GM23338 (cell line): Measurements from ENCODE around the gene CLDN1. TPM values are rescaled to one million over a fixed set of nuclear protein-coding genes. Genes with fewer than 3 reads are reported as not detected.

Experiments
- ATAC-seq: fragments of 200-7000 bp; cut with Tn5 transposase; 3 replicates; pipeline ENCODE4 v1.9.1; 2020
- DNase-seq: peaks from one replicate; pipeline ENCODE4 v3.0.0-alpha.2; 2015; ENCODE audit warnings: low spot score
- H2AFZ ChIP-seq: fragments of 200-600 bp; sonication (generic); 2 replicates; pipeline ENCODE4 v1.8.0; 2016; ENCODE audit warnings: antibody characterized with exemption, mild to moderate bottlenecking, moderate library complexity
- H3F3A ChIP-seq: fragments of 200-600 bp; sonication (generic); replicated peaks from 2 replicates; pipeline ENCODE4 v1.8.0; 2017; ENCODE audit warnings: antibody characterized with exemption, mixed run types, low read depth
- H3K27ac ChIP-seq: fragments of 200-600 bp; sonication (generic); 2 replicates; pipeline ENCODE4 v1.6.1; 2016; ENCODE audit warnings: low read depth
- H3K27me3 ChIP-seq: fragments of 200-600 bp; sonication (generic); 2 replicates; pipeline ENCODE4 v1.8.0; 2016; ENCODE audit warnings: mild to moderate bottlenecking, mixed run types, moderate library complexity; ENCODE audit not compliant: insufficient read depth
- H3K36me3 ChIP-seq: fragments of 200-600 bp; sonication (generic); 2 replicates; pipeline ENCODE4 v1.8.0; 2016; ENCODE audit warnings: mild to moderate bottlenecking; ENCODE audit not compliant: insufficient read depth
- H3K4me1 ChIP-seq: fragments of 200-600 bp; sonication (generic); 2 replicates; pipeline ENCODE4 v1.8.0; 2016; ENCODE audit warnings: mild to moderate bottlenecking, moderate library complexity; ENCODE audit not compliant: insufficient read depth
- H3K4me2 ChIP-seq: fragments of 200-600 bp; sonication (generic); 2 replicates; pipeline ENCODE4 v1.7.1; 2017; ENCODE audit warnings: mixed run types
- H3K4me3 ChIP-seq: fragments of 200-600 bp; sonication (generic); 2 replicates; pipeline ENCODE4 v1.6.1; 2016; ENCODE audit warnings: mixed run types
- H3K79me2 ChIP-seq: fragments of 200-600 bp; sonication (generic); replicated peaks from 2 replicates; pipeline ENCODE4 v1.8.0; 2017; ENCODE audit warnings: mild to moderate bottlenecking; ENCODE audit not compliant: insufficient read depth
- H3K9me2 ChIP-seq: fragments of 200-600 bp; sonication (generic); 2 replicates; pipeline ENCODE4 v1.8.0; 2017; ENCODE audit not compliant: insufficient read depth
- H4K20me1 ChIP-seq: fragments of 200-600 bp; sonication (generic); replicated peaks from 2 replicates; pipeline ENCODE4 v1.8.0; 2017; ENCODE audit warnings: mild to moderate bottlenecking; ENCODE audit not compliant: insufficient read depth
- H3K27ac Mint-ChIP-seq: 2 replicates; pipeline ENCODE4 v1.8.0; 2020; ENCODE audit warnings: inconsistent platforms, mild to moderate bottlenecking, moderate library complexity, mixed read lengths
- H3K27me3 Mint-ChIP-seq: 3 replicates; pipeline ENCODE4 v1.8.0; 2022; ENCODE audit warnings: low read depth, mild to moderate bottlenecking, moderate library complexity, mixed read lengths, inconsistent platforms; ENCODE audit not compliant: insufficient read depth, poor library complexity
- H3K36me3 Mint-ChIP-seq: 3 replicates; pipeline ENCODE4 v1.8.0; 2021; ENCODE audit warnings: low read depth, mild to moderate bottlenecking, inconsistent platforms, moderate library complexity, mixed read lengths
- H3K4me1 Mint-ChIP-seq: 3 replicates; pipeline ENCODE4 v1.8.0; 2020; ENCODE audit warnings: mild to moderate bottlenecking, inconsistent platforms, mixed read lengths
- H3K4me3 Mint-ChIP-seq: 3 replicates; pipeline ENCODE4 v1.8.0; 2021; ENCODE audit warnings: moderate library complexity, mild to moderate bottlenecking, inconsistent platforms, mixed read lengths
- H3K9me3 Mint-ChIP-seq: 3 replicates; pipeline ENCODE4 v1.8.0; 2020; ENCODE audit warnings: moderate library complexity, mild to moderate bottlenecking, inconsistent platforms, mixed read lengths
- CREB1 ChIP-seq: fragments of 250-450 bp; sonication (Bioruptor Pico); IDR thresholded peaks from 2 replicates; pipeline ENCODE4 v1.5.0; 2020; ENCODE audit warnings: low read depth, mild to moderate bottlenecking, moderate library complexity
- EZH2 ChIP-seq: fragments of 200-600 bp; sonication (generic); IDR thresholded peaks from one replicate; pipeline ENCODE4 v1.8.0; 2017; ENCODE audit warnings: antibody characterized with exemption, mild to moderate bottlenecking, low read depth; ENCODE audit not compliant: unreplicated experiment
- EZH2phosphoT487 ChIP-seq: fragments of 200-600 bp; sonication (generic); IDR thresholded peaks from one replicate; pipeline ENCODE4 v1.8.1; 2018; ENCODE audit warnings: antibody characterized with exemption; ENCODE audit not compliant: unreplicated experiment
- JUNB ChIP-seq: IDR thresholded peaks from one replicate; pipeline ENCODE4 v1.6.1; 2016; ENCODE audit warnings: antibody characterized with exemption; ENCODE audit not compliant: unreplicated experiment
- NANOG ChIP-seq: IDR thresholded peaks from 2 replicates; pipeline ENCODE4 v1.6.1; 2016; ENCODE audit warnings: antibody characterized with exemption, borderline replicate concordance
- STAT1 ChIP-seq: IDR thresholded peaks from one replicate; pipeline ENCODE4 v1.6.1; 2016; ENCODE audit warnings: antibody characterized with exemption; ENCODE audit not compliant: unreplicated experiment
- polyA plus RNA-seq: library from polyadenylated mRNA; unstranded; fragments of >200 nt; fragmentation: Nextera tagmentation; extraction: Ambion mirVana; gene quantifications from 2 replicates; pipeline ENCODE4 v1.2.1, GENCODE V29; 2016
- total RNA-seq: library from RNA; depleted of rRNA; stranded (reverse); fragments of >200 nt; shearing (Covaris generic); gene quantifications from 2 replicates; pipeline ENCODE4 v1.2.3, GENCODE V29; 2014
- TF ChIP-seq, protein P1 (sequence below): IDR thresholded peaks from one replicate; pipeline ENCODE4 v1.6.1; 2018; ENCODE audit warnings: antibody characterized with exemption; ENCODE audit not compliant: unreplicated experiment
- TF ChIP-seq, protein P2 (sequence below): fragments of 250-450 bp; sonication (Bioruptor Pico); IDR thresholded peaks from 2 replicates; pipeline ENCODE4 v1.5.0; 2020; ENCODE audit warnings: mild to moderate bottlenecking, moderate library complexity
- TF ChIP-seq, protein P3 (sequence below): IDR thresholded peaks from 2 replicates; pipeline ENCODE4 v1.6.1; 2016; ENCODE audit warnings: antibody characterized with exemption

Gene CLDN1
- total and polyA plus RNA-seq, 2 experiments from 2014 or later: 2.5 to 4.6 TPM

DNA sequence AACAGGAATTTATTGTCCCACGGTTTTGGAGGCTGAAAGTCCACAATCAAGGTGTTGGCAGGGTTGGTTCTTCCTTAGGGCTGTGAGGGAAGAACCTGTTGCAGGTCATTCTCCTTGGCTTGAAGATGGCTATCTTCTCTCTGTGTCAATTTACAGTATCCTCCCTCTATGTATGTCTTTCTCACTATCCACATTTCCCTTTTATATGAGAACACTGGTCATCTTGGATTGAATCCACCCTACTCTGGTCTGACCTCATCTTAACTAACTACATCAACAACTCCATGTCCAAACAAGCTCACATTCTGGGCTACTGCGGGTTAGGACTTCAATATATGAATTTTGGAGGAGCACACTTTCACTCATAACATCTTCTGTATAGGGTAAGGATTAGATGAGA, 61.9 kb downstream of the CLDN1 start:
- Mint-ChIP-seq H3K27ac (no peak overlapping the region), H3K4me3 (no peak overlapping the region), H3K4me1 (peaks cover 15% of the 10 kb centered on the region; the same call in 2 of the 3 replicates), H3K36me3 (no peaks in the 10 kb centered on the region), H3K27me3 (no peaks in the 10 kb centered on the region), H3K9me3 (no peaks in the 10 kb centered on the region)
- Histone ChIP-seq H3K27me3 (no peaks in the 10 kb centered on the region), H3K4me3 (no peak overlapping the region), H3K4me1 (no peaks in the 10 kb centered on the region), H3K79me2 (no peaks in the 10 kb centered on the region), H3F3A (no peaks in the 10 kb centered on the region), H3K9me2 (peaks cover 5% of the 10 kb centered on the region; the same call in 1 of the 2 replicates), H3K36me3 (no peaks in the 10 kb centered on the region), H4K20me1 (no peaks in the 10 kb centered on the region), H3K27ac (no peak overlapping the region), H3K4me2 (no peak overlapping the region), H2AFZ (no peak overlapping the region)
- no peak for TF ChIP-seq STAT1
- no peak for TF ChIP-seq EZH2
- TF ChIP-seq EZH2phosphoT487: no peak
- no peak for TF ChIP-seq CREB1
- TF ChIP-seq, protein P1, sequence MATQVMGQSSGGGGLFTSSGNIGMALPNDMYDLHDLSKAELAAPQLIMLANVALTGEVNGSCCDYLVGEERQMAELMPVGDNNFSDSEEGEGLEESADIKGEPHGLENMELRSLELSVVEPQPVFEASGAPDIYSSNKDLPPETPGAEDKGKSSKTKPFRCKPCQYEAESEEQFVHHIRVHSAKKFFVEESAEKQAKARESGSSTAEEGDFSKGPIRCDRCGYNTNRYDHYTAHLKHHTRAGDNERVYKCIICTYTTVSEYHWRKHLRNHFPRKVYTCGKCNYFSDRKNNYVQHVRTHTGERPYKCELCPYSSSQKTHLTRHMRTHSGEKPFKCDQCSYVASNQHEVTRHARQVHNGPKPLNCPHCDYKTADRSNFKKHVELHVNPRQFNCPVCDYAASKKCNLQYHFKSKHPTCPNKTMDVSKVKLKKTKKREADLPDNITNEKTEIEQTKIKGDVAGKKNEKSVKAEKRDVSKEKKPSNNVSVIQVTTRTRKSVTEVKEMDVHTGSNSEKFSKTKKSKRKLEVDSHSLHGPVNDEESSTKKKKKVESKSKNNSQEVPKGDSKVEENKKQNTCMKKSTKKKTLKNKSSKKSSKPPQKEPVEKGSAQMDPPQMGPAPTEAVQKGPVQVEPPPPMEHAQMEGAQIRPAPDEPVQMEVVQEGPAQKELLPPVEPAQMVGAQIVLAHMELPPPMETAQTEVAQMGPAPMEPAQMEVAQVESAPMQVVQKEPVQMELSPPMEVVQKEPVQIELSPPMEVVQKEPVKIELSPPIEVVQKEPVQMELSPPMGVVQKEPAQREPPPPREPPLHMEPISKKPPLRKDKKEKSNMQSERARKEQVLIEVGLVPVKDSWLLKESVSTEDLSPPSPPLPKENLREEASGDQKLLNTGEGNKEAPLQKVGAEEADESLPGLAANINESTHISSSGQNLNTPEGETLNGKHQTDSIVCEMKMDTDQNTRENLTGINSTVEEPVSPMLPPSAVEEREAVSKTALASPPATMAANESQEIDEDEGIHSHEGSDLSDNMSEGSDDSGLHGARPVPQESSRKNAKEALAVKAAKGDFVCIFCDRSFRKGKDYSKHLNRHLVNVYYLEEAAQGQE: no peak
- TF ChIP-seq JUNB: no peak
- no peak for TF ChIP-seq NANOG
- TF ChIP-seq, protein P2, sequence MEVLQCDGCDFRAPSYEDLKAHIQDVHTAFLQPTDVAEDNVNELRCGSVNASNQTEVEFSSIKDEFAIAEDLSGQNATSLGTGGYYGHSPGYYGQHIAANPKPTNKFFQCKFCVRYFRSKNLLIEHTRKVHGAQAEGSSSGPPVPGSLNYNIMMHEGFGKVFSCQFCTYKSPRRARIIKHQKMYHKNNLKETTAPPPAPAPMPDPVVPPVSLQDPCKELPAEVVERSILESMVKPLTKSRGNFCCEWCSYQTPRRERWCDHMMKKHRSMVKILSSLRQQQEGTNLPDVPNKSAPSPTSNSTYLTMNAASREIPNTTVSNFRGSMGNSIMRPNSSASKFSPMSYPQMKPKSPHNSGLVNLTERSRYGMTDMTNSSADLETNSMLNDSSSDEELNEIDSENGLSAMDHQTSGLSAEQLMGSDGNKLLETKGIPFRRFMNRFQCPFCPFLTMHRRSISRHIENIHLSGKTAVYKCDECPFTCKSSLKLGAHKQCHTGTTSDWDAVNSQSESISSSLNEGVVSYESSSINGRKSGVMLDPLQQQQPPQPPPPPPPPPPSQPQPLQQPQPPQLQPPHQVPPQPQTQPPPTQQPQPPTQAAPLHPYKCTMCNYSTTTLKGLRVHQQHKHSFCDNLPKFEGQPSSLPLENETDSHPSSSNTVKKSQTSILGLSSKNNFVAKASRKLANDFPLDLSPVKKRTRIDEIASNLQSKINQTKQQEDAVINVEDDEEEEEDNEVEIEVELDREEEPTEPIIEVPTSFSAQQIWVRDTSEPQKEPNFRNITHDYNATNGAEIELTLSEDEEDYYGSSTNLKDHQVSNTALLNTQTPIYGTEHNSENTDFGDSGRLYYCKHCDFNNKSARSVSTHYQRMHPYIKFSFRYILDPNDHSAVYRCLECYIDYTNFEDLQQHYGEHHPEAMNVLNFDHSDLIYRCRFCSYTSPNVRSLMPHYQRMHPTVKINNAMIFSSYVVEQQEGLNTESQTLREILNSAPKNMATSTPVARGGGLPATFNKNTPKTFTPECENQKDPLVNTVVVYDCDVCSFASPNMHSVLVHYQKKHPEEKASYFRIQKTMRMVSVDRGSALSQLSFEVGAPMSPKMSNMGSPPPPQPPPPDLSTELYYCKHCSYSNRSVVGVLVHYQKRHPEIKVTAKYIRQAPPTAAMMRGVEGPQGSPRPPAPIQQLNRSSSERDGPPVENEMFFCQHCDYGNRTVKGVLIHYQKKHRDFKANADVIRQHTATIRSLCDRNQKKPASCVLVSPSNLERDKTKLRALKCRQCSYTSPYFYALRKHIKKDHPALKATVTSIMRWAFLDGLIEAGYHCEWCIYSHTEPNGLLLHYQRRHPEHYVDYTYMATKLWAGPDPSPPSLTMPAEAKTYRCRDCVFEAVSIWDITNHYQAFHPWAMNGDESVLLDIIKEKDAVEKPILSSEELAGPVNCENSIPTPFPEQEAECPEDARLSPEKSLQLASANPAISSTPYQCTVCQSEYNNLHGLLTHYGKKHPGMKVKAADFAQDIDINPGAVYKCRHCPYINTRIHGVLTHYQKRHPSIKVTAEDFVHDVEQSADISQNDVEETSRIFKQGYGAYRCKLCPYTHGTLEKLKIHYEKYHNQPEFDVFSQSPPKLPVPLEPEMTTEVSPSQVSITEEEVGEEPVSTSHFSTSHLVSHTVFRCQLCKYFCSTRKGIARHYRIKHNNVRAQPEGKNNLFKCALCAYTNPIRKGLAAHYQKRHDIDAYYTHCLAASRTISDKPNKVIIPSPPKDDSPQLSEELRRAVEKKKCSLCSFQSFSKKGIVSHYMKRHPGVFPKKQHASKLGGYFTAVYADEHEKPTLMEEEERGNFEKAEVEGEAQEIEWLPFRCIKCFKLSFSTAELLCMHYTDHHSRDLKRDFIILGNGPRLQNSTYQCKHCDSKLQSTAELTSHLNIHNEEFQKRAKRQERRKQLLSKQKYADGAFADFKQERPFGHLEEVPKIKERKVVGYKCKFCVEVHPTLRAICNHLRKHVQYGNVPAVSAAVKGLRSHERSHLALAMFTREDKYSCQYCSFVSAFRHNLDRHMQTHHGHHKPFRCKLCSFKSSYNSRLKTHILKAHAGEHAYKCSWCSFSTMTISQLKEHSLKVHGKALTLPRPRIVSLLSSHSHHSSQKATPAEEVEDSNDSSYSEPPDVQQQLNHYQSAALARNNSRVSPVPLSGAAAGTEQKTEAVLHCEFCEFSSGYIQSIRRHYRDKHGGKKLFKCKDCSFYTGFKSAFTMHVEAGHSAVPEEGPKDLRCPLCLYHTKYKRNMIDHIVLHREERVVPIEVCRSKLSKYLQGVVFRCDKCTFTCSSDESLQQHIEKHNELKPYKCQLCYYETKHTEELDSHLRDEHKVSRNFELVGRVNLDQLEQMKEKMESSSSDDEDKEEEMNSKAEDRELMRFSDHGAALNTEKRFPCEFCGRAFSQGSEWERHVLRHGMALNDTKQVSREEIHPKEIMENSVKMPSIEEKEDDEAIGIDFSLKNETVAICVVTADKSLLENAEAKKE (CRISPR knock-in tag): no peak
- TF ChIP-seq, protein P3, sequence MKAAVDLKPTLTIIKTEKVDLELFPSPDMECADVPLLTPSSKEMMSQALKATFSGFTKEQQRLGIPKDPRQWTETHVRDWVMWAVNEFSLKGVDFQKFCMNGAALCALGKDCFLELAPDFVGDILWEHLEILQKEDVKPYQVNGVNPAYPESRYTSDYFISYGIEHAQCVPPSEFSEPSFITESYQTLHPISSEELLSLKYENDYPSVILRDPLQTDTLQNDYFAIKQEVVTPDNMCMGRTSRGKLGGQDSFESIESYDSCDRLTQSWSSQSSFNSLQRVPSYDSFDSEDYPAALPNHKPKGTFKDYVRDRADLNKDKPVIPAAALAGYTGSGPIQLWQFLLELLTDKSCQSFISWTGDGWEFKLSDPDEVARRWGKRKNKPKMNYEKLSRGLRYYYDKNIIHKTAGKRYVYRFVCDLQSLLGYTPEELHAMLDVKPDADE: no peak
- DNase-seq: no peak
- no peak for ATAC-seq
